Kasumi-1 (cell line): ENCODE measurements around the gene PTK7.
"Not testable (repeated sequence)": the region's sequence is repeated elsewhere in the genome, so short reads cannot be mapped to it uniquely, and the experiment has no call there.

Source experiments
- DNase-seq, 2 experiments: peaks; one replicate each; lab custom pipeline; 2025; lab: John Stamatoyannopoulos, UW

The PTK7 gene

GRCh38 chr6:43054206-43054943 lies 21.7 kb upstream of the PTK7 start:
- no peak for DNase-seq

- no peak for DNase-seq
These were observed 20.1 kb upstream of the PTK7 start for GRCh38 chr6:43055966-43056365.

GRCh38 chr6:43058531-43058930 lies 17.6 kb upstream of the PTK7 start:
- DNase-seq, result no peak

- peak; percentile 99 for DNase-seq
These were observed 16.7 kb upstream of the PTK7 start, which contains the start of the genes KLC4 and MRPL2 for GRCh38 chr6:43059168-43060033. KLC4 (plus strand) TSS chr6:43059631; CDS start chr6:43061336, 1,705 bp downstream. MRPL2 (minus strand) TSS chr6:43059434; CDS start chr6:43059381, 53 bp downstream.

- no peak for DNase-seq
These were observed 15.9 kb upstream of the PTK7 start for GRCh38 chr6:43060034-43060754.

- DNase-seq, result no peak
These were observed 15.1 kb upstream of the PTK7 start for GRCh38 chr6:43060755-43061633.

- DNase-seq, result no peak
These were observed 14.3 kb upstream of the PTK7 start for GRCh38 chr6:43061861-43062260.

- DNase-seq, result no peak
These were observed 13.3 kb upstream of the PTK7 start for GRCh38 chr6:43062818-43063217.

- DNase-seq, result peak; percentile 70 to 85
These were observed 6.0 kb upstream of the PTK7 start for GRCh38 chr6:43070028-43070632.

- DNase-seq, result no peak
These were observed 1.1 kb upstream of the PTK7 start for GRCh38 chr6:43074847-43075669.

- peak; percentile 21 to 24 for DNase-seq
These were observed 584 bp downstream of the PTK7 start for GRCh38 chr6:43076464-43077332.

GRCh38 chr6:43077333-43077809 lies 1.3 kb downstream of the PTK7 start:
- DNase-seq, result no peak

- DNase-seq, result no peak
These were observed 1.9 kb downstream of the PTK7 start for GRCh38 chr6:43077981-43078511.

GRCh38 chr6:43078691-43079090 lies 2.6 kb downstream of the PTK7 start:
- DNase-seq, result no peak

- DNase-seq, result no peak
These were observed 4.9 kb downstream of the PTK7 start for GRCh38 chr6:43081043-43081442.

- DNase-seq, result not testable (repeated sequence)
These were observed 5.8 kb downstream of the PTK7 start for GRCh38 chr6:43081922-43082321.

- DNase-seq, result no peak
These were observed 6.9 kb downstream of the PTK7 start for GRCh38 chr6:43082806-43083655.
